ENCODE results near the gene EFNB1. TPM values are rescaled to one million over a fixed set of nuclear protein-coding genes. Genes with fewer than 3 reads are reported as not detected.

The EFNB1 gene
- total RNA-seq, 4 donors from 2014 or later, result 17.5 to 36.0 (median 28.5) TPM

DNA sequence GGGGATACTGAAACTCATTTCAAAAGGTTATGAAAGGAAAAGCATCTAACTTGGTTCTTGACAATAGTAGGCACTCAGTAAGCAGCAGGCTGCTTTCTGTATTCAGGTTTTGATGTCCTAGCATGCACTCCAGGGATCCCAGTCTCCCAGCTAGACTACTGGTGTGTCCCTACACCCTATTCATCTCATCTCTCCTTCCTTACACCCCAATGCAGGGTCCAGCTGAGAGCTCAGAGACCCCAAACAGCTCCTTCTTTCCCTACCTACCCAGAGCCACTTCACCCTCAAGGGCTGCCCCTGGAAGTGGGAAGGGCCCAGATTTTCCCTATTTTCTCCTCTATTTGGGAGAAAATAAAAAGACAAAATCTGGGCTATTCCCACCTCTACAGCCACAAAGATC is 1.6 kb upstream of the EFNB1 start:
- Histone ChIP-seq H3K36me3 (no peaks in the 10 kb centered on the region), H3K27me3 (no peaks in the 10 kb centered on the region), H3K4me3 (no peak overlapping the region), H3K4me1 (peaks cover 0 to 22% (median 3%) of the 10 kb centered on the region in 3 donors), H3K27ac (no peak overlapping the region), H3K9me3 (no peaks in the 10 kb centered on the region)
- no peak for ATAC-seq
- TF ChIP-seq POLR2AphosphoS5 (IDR thresholded peaks at IDR 0.05) (no peak), EP300 (IDR thresholded peaks at IDR 0.05) (no peak), POLR2A (IDR thresholded peaks at IDR 0.05) (no peak)
- TF ChIP-seq, protein P1, sequence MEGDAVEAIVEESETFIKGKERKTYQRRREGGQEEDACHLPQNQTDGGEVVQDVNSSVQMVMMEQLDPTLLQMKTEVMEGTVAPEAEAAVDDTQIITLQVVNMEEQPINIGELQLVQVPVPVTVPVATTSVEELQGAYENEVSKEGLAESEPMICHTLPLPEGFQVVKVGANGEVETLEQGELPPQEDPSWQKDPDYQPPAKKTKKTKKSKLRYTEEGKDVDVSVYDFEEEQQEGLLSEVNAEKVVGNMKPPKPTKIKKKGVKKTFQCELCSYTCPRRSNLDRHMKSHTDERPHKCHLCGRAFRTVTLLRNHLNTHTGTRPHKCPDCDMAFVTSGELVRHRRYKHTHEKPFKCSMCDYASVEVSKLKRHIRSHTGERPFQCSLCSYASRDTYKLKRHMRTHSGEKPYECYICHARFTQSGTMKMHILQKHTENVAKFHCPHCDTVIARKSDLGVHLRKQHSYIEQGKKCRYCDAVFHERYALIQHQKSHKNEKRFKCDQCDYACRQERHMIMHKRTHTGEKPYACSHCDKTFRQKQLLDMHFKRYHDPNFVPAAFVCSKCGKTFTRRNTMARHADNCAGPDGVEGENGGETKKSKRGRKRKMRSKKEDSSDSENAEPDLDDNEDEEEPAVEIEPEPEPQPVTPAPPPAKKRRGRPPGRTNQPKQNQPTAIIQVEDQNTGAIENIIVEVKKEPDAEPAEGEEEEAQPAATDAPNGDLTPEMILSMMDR (IDR thresholded peaks at IDR 0.05), result no peak

DNA sequence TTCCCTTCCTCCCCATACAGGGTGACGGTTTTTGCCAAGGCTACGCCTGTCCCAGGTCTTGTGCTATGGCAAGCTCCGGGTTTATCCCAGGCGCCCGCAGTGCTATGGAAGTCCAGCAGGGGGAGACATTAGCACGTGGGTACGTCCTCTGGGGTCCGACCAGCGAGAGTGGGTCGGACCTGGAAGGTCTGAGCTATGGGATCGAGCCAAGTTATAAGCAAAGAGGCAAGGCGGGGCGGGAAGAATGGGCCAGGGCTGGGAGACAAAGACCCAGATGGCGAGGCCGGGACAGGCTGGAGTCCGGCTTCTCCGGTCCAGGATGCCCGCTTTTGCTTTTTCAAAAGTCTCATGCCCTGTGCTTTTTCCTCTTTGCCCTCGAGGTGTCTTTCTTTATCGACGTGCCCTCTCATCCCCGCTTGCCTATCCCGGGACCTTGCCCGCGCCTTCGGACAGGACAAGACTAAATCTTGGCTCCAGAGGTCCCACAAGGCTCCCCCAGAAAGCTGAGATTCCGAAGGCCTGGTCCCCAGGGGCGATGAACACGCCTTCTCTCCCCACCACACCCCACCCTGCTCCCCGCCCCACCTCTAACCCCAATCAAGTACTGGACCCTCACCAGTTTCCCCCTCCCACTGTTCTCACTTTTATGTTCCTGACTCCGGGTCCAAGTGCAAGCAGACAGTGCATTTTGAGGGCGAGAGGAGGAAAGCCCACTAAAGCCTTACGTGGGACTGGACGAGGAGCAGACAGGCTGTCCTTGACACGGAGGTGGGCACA is 785 bp upstream of the EFNB1 start:
- peak overlapping the region; percentile 6 to 75 for H3K4me3 ChIP-seq
- H3K36me3 ChIP-seq, result no peaks in the 10 kb centered on the region
- ATAC-seq, result peak; percentile 55
- TF ChIP-seq POLR2AphosphoS5 (IDR thresholded peaks at IDR 0.05) (no peak), EP300 (IDR thresholded peaks at IDR 0.05) (no peak), POLR2A (IDR thresholded peaks at IDR 0.05) (no peak)
- TF ChIP-seq, protein P1 (IDR thresholded peaks at IDR 0.05), result peak; percentile 81 to 94 (median 88)
- peaks cover 0 to 30% (median 9%) of the 10 kb centered on the region in 3 donors for H3K4me1 ChIP-seq
- no peaks in the 10 kb centered on the region for H3K27me3 ChIP-seq
- peak overlapping the region; percentile 68 to 86 (median 80) for H3K27ac ChIP-seq
- H3K9me3 ChIP-seq, result no peaks in the 10 kb centered on the region
- WGBS, 2 donors (ENCODE audit: low coverage in 1 of 2), result 0 to 27% methylated on average over 2 to 4 of the region's 35 CpGs

DNA sequence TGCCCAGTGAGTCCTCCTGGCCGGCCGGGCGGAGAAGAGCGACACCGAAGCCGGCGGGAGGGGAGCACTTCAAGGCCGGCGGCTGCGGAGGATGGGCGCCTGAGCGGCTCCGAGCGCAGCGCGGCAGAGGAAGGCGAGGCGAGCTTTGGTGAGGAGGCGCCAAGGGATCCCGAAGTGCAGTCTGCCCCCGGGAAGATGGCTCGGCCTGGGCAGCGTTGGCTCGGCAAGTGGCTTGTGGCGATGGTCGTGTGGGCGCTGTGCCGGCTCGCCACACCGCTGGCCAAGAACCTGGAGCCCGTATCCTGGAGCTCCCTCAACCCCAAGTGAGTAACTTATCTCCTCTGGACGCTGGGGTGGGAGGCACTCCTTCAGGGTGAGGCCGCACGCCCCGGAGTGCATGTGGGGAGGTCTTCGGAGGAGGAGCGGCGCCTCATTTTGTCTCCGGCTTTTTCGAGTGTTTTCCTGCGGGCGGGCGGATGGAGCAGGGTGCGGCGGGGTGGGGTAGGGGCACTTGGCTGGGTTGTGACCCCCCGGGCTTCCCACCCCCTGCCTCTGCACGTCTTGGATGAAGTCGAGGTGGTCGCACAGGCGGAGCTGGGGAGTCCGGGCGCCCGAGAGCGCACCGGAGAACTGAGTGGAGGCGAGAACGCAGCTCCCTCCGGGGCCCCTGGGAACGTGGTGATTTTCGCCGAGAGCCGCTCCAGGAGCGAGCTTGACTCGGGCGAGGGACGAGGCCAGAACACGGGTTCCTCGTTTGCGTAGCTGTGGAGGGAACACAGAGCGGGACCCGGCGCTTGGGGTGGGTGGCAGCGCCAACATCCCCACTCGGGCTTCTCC is 979 bp downstream of the EFNB1 start:
- Histone ChIP-seq H3K27me3 (no peaks in the 10 kb centered on the region), H3K9me3 (no peaks in the 10 kb centered on the region), H3K36me3 (no peaks in the 10 kb centered on the region), H3K27ac (peak overlapping the region; percentile 84 to 86 (median 85)), H3K4me1 (peaks cover 0 to 47% (median 10%) of the 10 kb centered on the region in 3 donors), H3K4me3 (peak overlapping the region; percentile 75 to 94)
- WGBS, 2 donors (ENCODE audit: low coverage in 1 of 2), result no CpG with 5 or more reads among the region's 74 CpGs
- ATAC-seq, result no peak
- no peak for TF ChIP-seq EP300 (IDR thresholded peaks at IDR 0.05)
- no peak for TF ChIP-seq POLR2A (IDR thresholded peaks at IDR 0.05)
- no peak for TF ChIP-seq POLR2AphosphoS5 (IDR thresholded peaks at IDR 0.05)
- TF ChIP-seq, protein P1 (IDR thresholded peaks at IDR 0.05), result no peak

DNA sequence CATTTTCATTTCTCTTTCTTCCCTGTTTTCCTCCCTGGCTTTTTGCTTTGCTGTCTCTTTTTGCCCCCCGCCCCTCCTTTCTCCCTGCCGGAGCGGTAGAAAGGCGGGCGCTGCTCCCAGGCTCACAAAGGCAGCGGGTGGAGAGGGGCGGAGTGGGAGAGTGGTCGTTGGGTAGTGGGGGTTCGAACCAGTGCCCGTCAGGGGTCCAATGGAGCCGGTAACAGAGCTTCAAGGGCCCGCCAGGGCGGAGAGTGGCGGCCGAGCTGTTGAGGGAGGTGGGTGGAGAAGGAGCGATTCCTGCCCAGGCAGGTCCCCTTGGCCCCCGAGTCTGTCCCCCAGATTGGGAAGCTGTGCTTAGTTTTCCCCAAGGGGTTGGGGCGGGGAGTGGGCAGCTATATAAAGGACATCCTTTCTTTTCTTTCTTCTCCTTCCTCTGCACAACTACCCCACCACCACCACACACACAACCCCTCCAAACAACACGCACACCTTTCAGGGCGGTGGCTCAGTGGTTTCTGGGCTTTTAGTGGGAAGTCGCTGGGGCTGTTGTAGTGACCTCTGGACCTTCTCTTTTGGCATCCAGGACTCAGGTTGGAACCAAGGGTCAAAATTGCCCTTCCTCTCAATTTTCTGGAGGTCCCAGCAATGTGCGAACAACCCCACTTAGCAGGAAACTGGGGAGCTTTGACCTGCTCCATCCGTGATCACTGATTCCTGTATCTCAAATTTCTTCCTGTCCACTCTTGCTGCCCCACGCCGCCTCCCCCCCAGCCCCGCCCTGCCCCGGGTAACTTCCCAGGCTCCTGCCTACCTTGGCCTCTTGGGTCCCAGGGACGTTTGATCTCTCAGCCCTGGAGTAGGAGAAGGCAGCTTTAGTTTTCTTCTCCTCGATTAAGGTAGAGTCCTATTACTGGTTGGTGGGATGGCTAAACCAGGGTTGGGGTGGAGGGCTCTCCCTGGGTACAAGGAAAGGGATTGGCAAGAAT is 1.9 kb downstream of the EFNB1 start:
- no peaks in the 10 kb centered on the region for H3K36me3 ChIP-seq
- H3K9me3 ChIP-seq, result no peaks in the 10 kb centered on the region
- peaks cover 0 to 51% (median 10%) of the 10 kb centered on the region in 3 donors for H3K4me1 ChIP-seq
- no peaks in the 10 kb centered on the region for H3K27me3 ChIP-seq
- no peak for ATAC-seq
- TF ChIP-seq, protein P1 (IDR thresholded peaks at IDR 0.05), result no peak
- TF ChIP-seq EP300 (IDR thresholded peaks at IDR 0.05) (no peak), POLR2AphosphoS5 (IDR thresholded peaks at IDR 0.05) (no peak), POLR2A (IDR thresholded peaks at IDR 0.05) (no peak)
- 13 to 39% methylated on average over 3 to 8 of the region's 29 CpGs for WGBS, 2 donors (ENCODE audit: low coverage in 1 of 2)
- H3K27ac ChIP-seq, result peak overlapping the region; percentile 84 to 86 (median 85)
- peak overlapping the region; percentile 75 to 94 for H3K4me3 ChIP-seq

Measured in gastroesophageal sphincter (tissue), 4 donors.